IPS-20b (cell line): ENCODE results near the gene SLFN12L.
A peak's percentile ranks its signal among the peaks of the same experiment; 100 is the strongest.
"Not testable (repeated sequence)": the region's sequence is repeated elsewhere in the genome, so short reads cannot be mapped to it uniquely, and the experiment has no call there.

ENCODE experiments used
- H3K27ac ChIP-seq: one replicate; pipeline ENCODE4 v1.5.1; 2013; ENCODE audit warnings: low read length
- H3K27me3 ChIP-seq: 2 replicates; pipeline ENCODE4 v1.6.1; 2013; ENCODE audit warnings: mild to moderate bottlenecking, low read length, inconsistent platforms; ENCODE audit not compliant: insufficient read depth
- H3K36me3 ChIP-seq: 2 replicates; pipeline ENCODE4 v1.6.1; 2013; ENCODE audit warnings: low read depth, mild to moderate bottlenecking, inconsistent platforms, low read length, moderate library complexity; ENCODE audit not compliant: insufficient read depth
- H3K4me1 ChIP-seq: 2 replicates; pipeline ENCODE4 v1.6.1; 2013; ENCODE audit warnings: mild to moderate bottlenecking, control low read depth, inconsistent platforms, low read length, moderate library complexity; ENCODE audit not compliant: insufficient read depth
- H3K4me3 ChIP-seq: 2 replicates; pipeline ENCODE4 v1.5.1; 2013; ENCODE audit warnings: mild to moderate bottlenecking, low read length, inconsistent platforms
- H3K9ac ChIP-seq: 2 replicates; pipeline ENCODE4 v1.6.1; 2013; ENCODE audit warnings: low read depth, mild to moderate bottlenecking, inconsistent platforms, low read length, moderate library complexity
- H3K9me3 ChIP-seq: 2 replicates; pipeline ENCODE4 v1.6.1; 2013; ENCODE audit warnings: mild to moderate bottlenecking, low read depth, low read length, inconsistent platforms; ENCODE audit not compliant: insufficient read depth

The SLFN12L gene

GRCh38 chr17:35491417-35491816 is 46.1 kb downstream of the SLFN12L start:
- H3K36me3 ChIP-seq: no peaks in the 10 kb centered on the region
- H3K9ac ChIP-seq: no peak overlapping the region
- H3K27me3 ChIP-seq: peaks cover 100% of the 10 kb centered on the region
- peaks cover 10% of the 10 kb centered on the region for H3K4me1 ChIP-seq
- H3K9me3 ChIP-seq: no peaks in the 10 kb centered on the region; the same call in 1 of the 2 replicates
- H3K27ac ChIP-seq: no peak overlapping the region
- H3K4me3 ChIP-seq: no peak overlapping the region

GRCh38 chr17:35489944-35490343 is 47.5 kb downstream of the SLFN12L start:
- Histone ChIP-seq H3K4me1 (peaks cover 10% of the 10 kb centered on the region), H3K9ac (no peak overlapping the region), H3K27ac (no peak overlapping the region), H3K9me3 (no peaks in the 10 kb centered on the region; the same call in 1 of the 2 replicates), H3K36me3 (no peaks in the 10 kb centered on the region), H3K27me3 (peaks cover 100% of the 10 kb centered on the region), H3K4me3 (no peak overlapping the region)

- no peaks in the 10 kb centered on the region for H3K36me3 ChIP-seq
- no peak overlapping the region for H3K9ac ChIP-seq
- no peak overlapping the region for H3K27ac ChIP-seq
- H3K27me3 ChIP-seq: peaks cover 100% of the 10 kb centered on the region
- no peaks in the 10 kb centered on the region; the same call in 1 of the 2 replicates for H3K9me3 ChIP-seq
- peaks cover 10% of the 10 kb centered on the region for H3K4me1 ChIP-seq
- no peak overlapping the region for H3K4me3 ChIP-seq
Observed at GRCh38 chr17:35488991-35489390, 48.5 kb downstream of the SLFN12L start.

GRCh38 chr17:35486920-35487732 is 50.4 kb downstream of the SLFN12L start:
- H3K9me3 ChIP-seq: no peaks in the 10 kb centered on the region; the same call in 1 of the 2 replicates
- H3K4me3 ChIP-seq: peak overlapping the region; percentile 47; the same call in 1 of the 2 replicates
- H3K4me1 ChIP-seq: peaks cover 9% of the 10 kb centered on the region
- H3K27me3 ChIP-seq: peaks cover 91% of the 10 kb centered on the region
- H3K9ac ChIP-seq: no peak overlapping the region
- H3K36me3 ChIP-seq: no peaks in the 10 kb centered on the region
- no peak overlapping the region for H3K27ac ChIP-seq

GRCh38 chr17:35479271-35479670 is 58.2 kb downstream of the SLFN12L start:
- Histone ChIP-seq H3K36me3 (no peaks in the 10 kb centered on the region), H3K9me3 (no peaks in the 10 kb centered on the region), H3K9ac (no peak overlapping the region), H3K4me3 (no peak overlapping the region), H3K27me3 (peaks cover 55% of the 10 kb centered on the region), H3K4me1 (no peaks in the 10 kb centered on the region), H3K27ac (no peak overlapping the region)

- Histone ChIP-seq H3K9ac (no peak overlapping the region), H3K4me1 (no peaks in the 10 kb centered on the region), H3K9me3 (no peaks in the 10 kb centered on the region), H3K36me3 (no peaks in the 10 kb centered on the region), H3K4me3 (no peak overlapping the region), H3K27ac (no peak overlapping the region), H3K27me3 (peaks cover 42% of the 10 kb centered on the region)
Observed at GRCh38 chr17:35477248-35477647, 60.2 kb downstream of the SLFN12L start.

- Histone ChIP-seq H3K9ac (no peak overlapping the region), H3K36me3 (no peaks in the 10 kb centered on the region)
Observed at GRCh38 chr17:35476283-35476820, 61.1 kb downstream of the SLFN12L start.

GRCh38 chr17:35468475-35468874 is 69.0 kb downstream of the SLFN12L start:
- H3K27ac ChIP-seq: no peak overlapping the region
- H3K27me3 ChIP-seq: peaks cover 6% of the 10 kb centered on the region; the same call in 1 of the 2 replicates
- H3K36me3 ChIP-seq: no peaks in the 10 kb centered on the region
- no peaks in the 10 kb centered on the region for H3K9me3 ChIP-seq
- H3K9ac ChIP-seq: no peak overlapping the region
- no peaks in the 10 kb centered on the region for H3K4me1 ChIP-seq
- H3K4me3 ChIP-seq: no peak overlapping the region

More at GRCh38 chr17:35476283-35476820, 61.1 kb downstream of the SLFN12L start:
- Histone ChIP-seq H3K9me3 (no peaks in the 10 kb centered on the region), H3K4me1 (no peaks in the 10 kb centered on the region), H3K27ac (no peak overlapping the region), H3K27me3 (peaks cover 42% of the 10 kb centered on the region), H3K4me3 (no peak overlapping the region)

GRCh38 chr17:35467824-35468223 is 69.7 kb downstream of the SLFN12L start:
- Histone ChIP-seq H3K9ac (no peak overlapping the region), H3K9me3 (no peaks in the 10 kb centered on the region), H3K27me3 (peaks cover 12% of the 10 kb centered on the region; the same call in 1 of the 2 replicates), H3K36me3 (no peaks in the 10 kb centered on the region), H3K27ac (no peak overlapping the region), H3K4me3 (no peak overlapping the region), H3K4me1 (no peaks in the 10 kb centered on the region)

- Histone ChIP-seq H3K27me3 (peaks cover 51% of the 10 kb centered on the region), H3K4me3 (peak overlapping the region; percentile 59), H3K36me3 (no peaks in the 10 kb centered on the region), H3K4me1 (0 out of 2 replicates have a peak, but pooled peaks cover 4% of the 10 kb centered on the region), H3K27ac (no peak overlapping the region), H3K9me3 (no peaks in the 10 kb centered on the region), H3K9ac (peak overlapping the region; percentile 47; the same call in 1 of the 2 replicates)
Observed at GRCh38 chr17:35460354-35460851, 77.1 kb downstream of the SLFN12L start.

GRCh38 chr17:35454035-35454434 is 83.4 kb downstream of the SLFN12L start:
- not testable (repeated sequence) for H3K9ac ChIP-seq, H3K9me3 ChIP-seq, H3K4me1 ChIP-seq, H3K36me3 ChIP-seq, H3K27ac ChIP-seq, H3K4me3 ChIP-seq
- peaks cover 38% of the 10 kb centered on the region; the same call in 1 of the 2 replicates for H3K27me3 ChIP-seq

- H3K27me3 ChIP-seq: peaks cover 32% of the 10 kb centered on the region; the same call in 1 of the 2 replicates
- no peaks in the 10 kb centered on the region for H3K9me3 ChIP-seq
- H3K4me1 ChIP-seq: no peaks in the 10 kb centered on the region
- H3K9ac ChIP-seq: no peak overlapping the region
- H3K27ac ChIP-seq: no peak overlapping the region
- H3K36me3 ChIP-seq: no peaks in the 10 kb centered on the region
- H3K4me3 ChIP-seq: no peak overlapping the region
Observed at GRCh38 chr17:35453171-35453570, 84.3 kb downstream of the SLFN12L start.
